H1 (cell line): ENCODE data around the gene TNFRSF14.

Experiments
- EZH2 ChIP-seq: fragments of 200-600 bp; sonication (generic); IDR thresholded peaks from 2 replicates; pipeline ENCODE4 v1.7.1; 2012; ENCODE audit warnings: low read depth, mild to moderate bottlenecking, moderate library complexity, low read length, inconsistent platforms; ENCODE audit not compliant: severe bottlenecking
- POLR2A ChIP-seq, 2 experiments: IDR thresholded peaks; 1 replicate in 1 of 2; 2 replicates in 1 of 2; pipeline ENCODE4 v1.6.1; 2011; ENCODE audit warnings: low read depth in 2 of 2, low read length in 2 of 2, mild to moderate bottlenecking in 2 of 2; ENCODE audit errors: control extremely low read depth in 1 of 2
- POLR2AphosphoS5 ChIP-seq: IDR thresholded peaks from 2 replicates; pipeline ENCODE4 v1.6.1; 2011; ENCODE audit warnings: low read depth, low read length
- RAD21 ChIP-seq, 2 experiments: IDR thresholded peaks in 1 of 2; conservative IDR thresholded peaks in 1 of 2; 2 replicates each; pipeline ENCODE4 v1.6.1; 2011; ENCODE audit warnings: low read depth in 2 of 2, low read length in 2 of 2, improper control_type of control experiment in 1 of 2, inconsistent platforms in 1 of 2, mild to moderate bottlenecking in 1 of 2, moderate library complexity in 1 of 2
- TEAD4 ChIP-seq: IDR thresholded peaks from 2 replicates; pipeline ENCODE4 v1.6.1; 2012; ENCODE audit warnings: low read depth, low read length, inconsistent platforms, mixed read lengths
- TF ChIP-seq, protein P1 (sequence below): IDR thresholded peaks from 2 replicates; pipeline ENCODE4 v1.6.1; 2011; ENCODE audit warnings: low read length, improper control_type of control experiment
- TF ChIP-seq, protein P2 (sequence below), 3 experiments: IDR thresholded peaks; 1 replicate in 2 of 3; 2 replicates in 1 of 3; pipeline versions ENCODE4 v1.5.1 to v1.6.1; 2011; ENCODE audit warnings: low read length in 3 of 3, mild to moderate bottlenecking in 3 of 3, inconsistent platforms in 2 of 3, low read depth in 1 of 3, moderate library complexity in 1 of 3; ENCODE audit not compliant: insufficient read depth in 1 of 3; ENCODE audit errors: control extremely low read depth in 1 of 3

- TF ChIP-seq, protein P1, sequence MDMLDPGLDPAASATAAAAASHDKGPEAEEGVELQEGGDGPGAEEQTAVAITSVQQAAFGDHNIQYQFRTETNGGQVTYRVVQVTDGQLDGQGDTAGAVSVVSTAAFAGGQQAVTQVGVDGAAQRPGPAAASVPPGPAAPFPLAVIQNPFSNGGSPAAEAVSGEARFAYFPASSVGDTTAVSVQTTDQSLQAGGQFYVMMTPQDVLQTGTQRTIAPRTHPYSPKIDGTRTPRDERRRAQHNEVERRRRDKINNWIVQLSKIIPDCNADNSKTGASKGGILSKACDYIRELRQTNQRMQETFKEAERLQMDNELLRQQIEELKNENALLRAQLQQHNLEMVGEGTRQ, result no peak
- TF ChIP-seq POLR2A (IDR thresholded peaks at IDR 0.05; ENCODE audit: control extremely low read depth in 1 of 2, low read depth in 2 of 2, low read length in 2 of 2) (no peak), EZH2 (no peak), TEAD4 (no peak), POLR2AphosphoS5 (no peak), RAD21 (IDR thresholded peaks at IDR 0.05 in 1 of 2, conservative IDR thresholded peaks at IDR 0.05 in 1 of 2; ENCODE audit: low read depth in 2 of 2, low read length in 2 of 2) (no peak)
- TF ChIP-seq, protein P2, sequence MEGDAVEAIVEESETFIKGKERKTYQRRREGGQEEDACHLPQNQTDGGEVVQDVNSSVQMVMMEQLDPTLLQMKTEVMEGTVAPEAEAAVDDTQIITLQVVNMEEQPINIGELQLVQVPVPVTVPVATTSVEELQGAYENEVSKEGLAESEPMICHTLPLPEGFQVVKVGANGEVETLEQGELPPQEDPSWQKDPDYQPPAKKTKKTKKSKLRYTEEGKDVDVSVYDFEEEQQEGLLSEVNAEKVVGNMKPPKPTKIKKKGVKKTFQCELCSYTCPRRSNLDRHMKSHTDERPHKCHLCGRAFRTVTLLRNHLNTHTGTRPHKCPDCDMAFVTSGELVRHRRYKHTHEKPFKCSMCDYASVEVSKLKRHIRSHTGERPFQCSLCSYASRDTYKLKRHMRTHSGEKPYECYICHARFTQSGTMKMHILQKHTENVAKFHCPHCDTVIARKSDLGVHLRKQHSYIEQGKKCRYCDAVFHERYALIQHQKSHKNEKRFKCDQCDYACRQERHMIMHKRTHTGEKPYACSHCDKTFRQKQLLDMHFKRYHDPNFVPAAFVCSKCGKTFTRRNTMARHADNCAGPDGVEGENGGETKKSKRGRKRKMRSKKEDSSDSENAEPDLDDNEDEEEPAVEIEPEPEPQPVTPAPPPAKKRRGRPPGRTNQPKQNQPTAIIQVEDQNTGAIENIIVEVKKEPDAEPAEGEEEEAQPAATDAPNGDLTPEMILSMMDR (IDR thresholded peaks at IDR 0.05; ENCODE audit: control extremely low read depth in 1 of 3, insufficient read depth in 1 of 3, low read depth in 1 of 3, low read length in 3 of 3), result no peak
These were observed 5.3 kb downstream of the TNFRSF14 start for GRCh38 chr1:2561446-2561845.
